Measurements from ENCODE around the gene DNAH14. TPM values are rescaled to one million over a fixed set of nuclear protein-coding genes. Genes with fewer than 3 reads are reported as not detected.
"Not testable (repeated sequence)": the region's sequence is repeated elsewhere in the genome, so short reads cannot be mapped to it uniquely, and the experiment has no call there.

Gene DNAH14
- total RNA-seq, 2 donors from 2014 or later: 16.9 to 33.3 TPM

DNA sequence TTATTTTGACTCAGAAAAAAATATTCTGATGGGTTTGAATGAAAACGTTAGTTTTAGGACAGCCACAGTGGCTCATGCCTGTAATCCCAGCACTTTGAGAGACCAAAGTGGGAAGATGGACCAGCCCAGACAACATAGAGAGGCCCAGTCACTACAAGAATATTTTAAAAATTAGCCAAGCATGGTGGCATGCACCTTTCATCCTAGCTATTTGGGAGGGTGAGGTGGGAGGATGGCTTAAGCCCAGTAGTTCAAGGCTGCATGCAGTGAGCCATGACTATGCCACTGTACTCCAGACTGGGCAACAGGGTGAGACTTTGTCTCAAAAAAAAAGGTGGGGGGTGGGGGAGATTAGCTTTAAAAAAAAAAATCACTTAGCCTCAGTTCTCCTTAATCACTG is 370.9 kb downstream of the DNAH14 start:
- WGBS, 2 donors: 75 to 82% methylated on average over 1 of the region's 1 CpG
- intact Hi-C loops (cut with DNase I): no loop called here
- no peak overlapping the region for H3K4me3 ChIP-seq
- no peaks in the 10 kb centered on the region for H3K4me1 ChIP-seq
- H3K36me3 ChIP-seq (replicated peaks in 1 of 2; ENCODE audit: insufficient read depth in 1 of 2, low read depth in 2 of 2): no peaks in the 10 kb centered on the region
- no peaks in the 10 kb centered on the region for H3K27me3 ChIP-seq
- DNase-seq: no peak
- TF ChIP-seq, protein P1, sequence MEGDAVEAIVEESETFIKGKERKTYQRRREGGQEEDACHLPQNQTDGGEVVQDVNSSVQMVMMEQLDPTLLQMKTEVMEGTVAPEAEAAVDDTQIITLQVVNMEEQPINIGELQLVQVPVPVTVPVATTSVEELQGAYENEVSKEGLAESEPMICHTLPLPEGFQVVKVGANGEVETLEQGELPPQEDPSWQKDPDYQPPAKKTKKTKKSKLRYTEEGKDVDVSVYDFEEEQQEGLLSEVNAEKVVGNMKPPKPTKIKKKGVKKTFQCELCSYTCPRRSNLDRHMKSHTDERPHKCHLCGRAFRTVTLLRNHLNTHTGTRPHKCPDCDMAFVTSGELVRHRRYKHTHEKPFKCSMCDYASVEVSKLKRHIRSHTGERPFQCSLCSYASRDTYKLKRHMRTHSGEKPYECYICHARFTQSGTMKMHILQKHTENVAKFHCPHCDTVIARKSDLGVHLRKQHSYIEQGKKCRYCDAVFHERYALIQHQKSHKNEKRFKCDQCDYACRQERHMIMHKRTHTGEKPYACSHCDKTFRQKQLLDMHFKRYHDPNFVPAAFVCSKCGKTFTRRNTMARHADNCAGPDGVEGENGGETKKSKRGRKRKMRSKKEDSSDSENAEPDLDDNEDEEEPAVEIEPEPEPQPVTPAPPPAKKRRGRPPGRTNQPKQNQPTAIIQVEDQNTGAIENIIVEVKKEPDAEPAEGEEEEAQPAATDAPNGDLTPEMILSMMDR (IDR thresholded peaks at IDR 0.05): no peak
- no peak for TF ChIP-seq POLR2A (IDR thresholded peaks at IDR 0.05)
- no peak for ATAC-seq
- H3K27ac ChIP-seq: no peak overlapping the region
- H3K9me3 ChIP-seq: no peaks in the 10 kb centered on the region

DNA sequence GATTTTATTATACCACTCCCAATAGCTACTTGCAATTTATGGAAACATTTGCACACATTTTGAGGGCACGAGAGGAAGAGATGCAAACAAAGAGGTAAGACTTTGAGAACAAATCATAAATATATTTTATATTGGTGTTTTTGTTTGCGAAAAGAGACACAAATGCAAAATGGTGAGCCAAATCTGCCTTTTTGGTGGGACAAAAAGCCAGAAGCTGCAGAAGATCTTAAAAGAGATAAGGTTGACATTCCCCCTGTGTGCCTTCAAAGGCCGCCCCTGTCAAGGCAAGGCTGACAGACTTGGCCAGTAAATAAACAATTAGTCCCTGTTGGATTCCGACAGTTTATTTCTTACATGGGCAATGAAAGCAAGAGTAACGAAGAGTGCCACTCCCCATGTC is 375.5 kb downstream of the DNAH14 start:
- no peak overlapping the region for H3K4me3 ChIP-seq
- WGBS, 2 donors: 83 to 86% methylated on average over 5 of the region's 5 CpGs

DNA sequence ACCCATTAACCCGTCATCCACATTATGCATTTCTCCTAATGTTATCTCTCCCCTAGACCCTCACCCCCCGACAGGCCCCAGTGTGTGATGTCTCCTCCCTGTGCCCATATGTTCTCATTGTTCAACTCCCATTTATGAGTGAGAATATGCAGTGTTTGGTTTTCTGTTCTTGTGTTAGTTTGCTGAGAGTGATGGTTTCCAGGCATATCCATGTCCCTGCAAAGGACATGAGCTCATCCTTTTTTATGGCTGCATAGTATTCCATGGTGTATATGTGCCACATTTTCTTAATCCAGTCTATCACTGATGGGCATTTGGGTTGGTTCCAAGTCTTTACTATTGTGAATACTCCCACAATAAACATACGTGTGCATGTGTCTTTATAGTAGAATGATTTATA is 381.1 kb downstream of the DNAH14 start:
- not testable (repeated sequence) for H3K4me3 ChIP-seq; H3K27me3 ChIP-seq; DNase-seq; H3K4me1 ChIP-seq; H3K27ac ChIP-seq; H3K9me3 ChIP-seq; ATAC-seq; H3K36me3 ChIP-seq (replicated peaks in 1 of 2; ENCODE audit: insufficient read depth in 1 of 2, low read depth in 2 of 2)
- intact Hi-C loops (cut with DNase I): loop anchor here (10.0 kb wide), 1 partner anchor 134 kb away; no protein-coding TSS in a partner anchor
- WGBS, 2 donors: 92 to 95% methylated on average over 3 of the region's 3 CpGs

More for the DNA sequence above, 375.5 kb downstream of the DNAH14 start:
- H3K9me3 ChIP-seq: no peaks in the 10 kb centered on the region
- no peaks in the 10 kb centered on the region for H3K27me3 ChIP-seq
- intact Hi-C loops (cut with DNase I): no loop called here
- no peak overlapping the region for H3K27ac ChIP-seq
- no peak for TF ChIP-seq POLR2A (IDR thresholded peaks at IDR 0.05)
- TF ChIP-seq, protein P1 (IDR thresholded peaks at IDR 0.05): no peak
- H3K36me3 ChIP-seq (replicated peaks in 1 of 2; ENCODE audit: insufficient read depth in 1 of 2, low read depth in 2 of 2): no peaks in the 10 kb centered on the region
- ATAC-seq (no peak), DNase-seq (no peak)
- H3K4me1 ChIP-seq: no peaks in the 10 kb centered on the region

DNA sequence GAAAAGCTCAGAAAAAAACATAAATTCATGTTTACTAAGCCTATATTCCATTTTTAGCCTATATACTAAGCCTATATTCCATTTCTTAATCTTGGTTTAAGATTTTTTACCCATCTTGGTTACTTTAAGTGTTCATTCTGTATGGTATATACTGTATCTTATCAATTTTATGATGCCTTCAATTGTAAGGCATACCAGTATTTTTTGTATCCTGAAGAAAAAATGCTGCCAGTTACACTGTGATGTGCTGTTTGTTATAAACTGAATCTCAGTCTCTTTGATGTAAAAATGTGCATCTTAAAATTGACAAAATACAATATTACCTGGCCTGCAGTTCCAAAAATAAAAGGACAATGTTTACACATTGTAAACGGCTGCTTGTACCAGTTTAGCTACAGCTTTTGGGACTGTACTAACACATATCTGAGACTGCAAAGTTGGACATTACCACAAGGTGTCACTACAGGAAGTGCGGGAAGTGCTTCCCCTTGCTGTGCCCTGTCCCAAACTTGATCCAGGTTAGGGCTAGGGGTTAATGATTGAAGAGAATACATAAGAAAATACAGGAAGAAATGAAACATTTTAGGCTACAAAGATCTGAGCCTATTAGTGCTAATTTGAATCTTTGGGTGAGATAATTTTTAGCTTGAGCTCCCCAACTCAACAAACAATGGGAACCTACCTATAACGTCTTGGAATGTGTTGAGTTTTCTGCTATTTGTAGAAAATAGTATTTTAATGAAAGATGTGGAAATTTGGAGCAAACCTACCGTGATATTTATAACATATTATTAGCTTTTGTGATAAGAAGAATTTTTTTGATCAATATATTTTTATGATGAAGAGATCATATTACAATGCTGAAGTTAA is 389.5 kb downstream of the DNAH14 start:
- ATAC-seq (peak; percentile 92), DNase-seq (peak; percentile 46 to 72 (median 58))
- Histone ChIP-seq H3K27ac (no peak overlapping the region), H3K4me1 (no peaks in the 10 kb centered on the region), H3K4me3 (no peak overlapping the region), H3K36me3 (replicated peaks in 1 of 2; ENCODE audit: insufficient read depth in 1 of 2, low read depth in 2 of 2) (no peaks in the 10 kb centered on the region), H3K9me3 (no peaks in the 10 kb centered on the region), H3K27me3 (no peaks in the 10 kb centered on the region)
- intact Hi-C loops (cut with DNase I): loop anchor here (10.0 kb wide), 1 partner anchor 126 kb away; no protein-coding TSS in a partner anchor
- TF ChIP-seq, protein P1 (IDR thresholded peaks at IDR 0.05): peak; percentile 45 to 80 (median 70)
- TF ChIP-seq POLR2A (IDR thresholded peaks at IDR 0.05): no peak
- 6 to 8% methylated on average over 4 of the region's 4 CpGs for WGBS, 2 donors

DNA sequence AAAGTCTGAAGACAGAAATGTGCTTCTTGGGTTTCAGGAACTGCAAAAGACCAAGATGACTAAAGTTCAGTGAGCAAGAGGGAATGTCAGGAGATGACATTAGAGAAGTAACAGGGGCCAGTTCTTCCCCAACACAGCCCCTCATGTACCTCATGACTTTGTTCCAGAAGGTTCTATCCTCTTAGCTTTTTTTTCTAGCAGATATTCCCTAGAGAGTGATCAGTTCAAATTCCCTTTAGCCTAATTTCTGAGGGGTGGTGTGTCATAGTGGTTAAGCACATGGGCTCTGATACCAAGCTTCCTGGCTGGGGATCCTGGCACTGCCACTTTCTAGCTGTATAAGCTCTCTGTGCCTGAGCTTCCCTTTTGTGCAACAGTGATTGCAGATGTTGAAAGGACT is 390.4 kb downstream of the DNAH14 start:
- ATAC-seq (no peak), DNase-seq (no peak)
- Histone ChIP-seq H3K4me1 (no peaks in the 10 kb centered on the region), H3K36me3 (replicated peaks in 1 of 2; ENCODE audit: insufficient read depth in 1 of 2, low read depth in 2 of 2) (no peaks in the 10 kb centered on the region), H3K9me3 (no peaks in the 10 kb centered on the region), H3K4me3 (no peak overlapping the region), H3K27ac (no peak overlapping the region), H3K27me3 (no peaks in the 10 kb centered on the region)
- TF ChIP-seq, protein P1 (IDR thresholded peaks at IDR 0.05): no peak
- TF ChIP-seq POLR2A (IDR thresholded peaks at IDR 0.05): no peak
- intact Hi-C loops (cut with DNase I): loop anchor here (10.0 kb wide), 1 partner anchor 125 kb away; no protein-coding TSS in a partner anchor

Data from body of pancreas (tissue), 4 donors.